ENCODE measurements around the gene ARFIP1. TPM values are rescaled to one million over a fixed set of nuclear protein-coding genes. Genes with fewer than 3 reads are reported as not detected.
"Not testable (repeated sequence)": the region's sequence is repeated elsewhere in the genome, so short reads cannot be mapped to it uniquely, and the experiment has no call there.

ARFIP1 gene
- total RNA-seq, 3 donors from 2014 or later = 41.9 to 81.4 (median 50.1) TPM

DNA sequence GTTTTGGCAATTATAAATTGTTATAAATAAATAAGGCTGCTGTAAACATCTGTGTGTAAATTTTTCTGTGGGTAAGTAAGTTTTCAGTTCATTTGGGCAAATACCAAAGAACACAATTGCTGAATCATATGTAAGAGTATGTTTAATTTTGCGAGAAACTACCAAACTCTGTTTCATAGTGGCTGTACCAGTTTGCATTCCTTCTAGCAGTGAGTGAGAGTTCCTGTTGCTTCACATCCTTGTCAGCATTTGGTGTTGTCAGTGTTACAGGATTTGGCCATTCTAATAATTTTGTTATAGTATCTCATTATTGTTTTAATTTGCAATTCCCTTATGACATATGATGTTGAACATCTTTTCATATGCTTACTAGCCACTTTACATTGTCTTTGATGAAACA lies 48.4 kb downstream of the ARFIP1 start:
- Histone ChIP-seq H3K9me3 (no peaks in the 10 kb centered on the region), H3K36me3 (ENCODE audit: low read depth) (no peaks in the 10 kb centered on the region), H3K4me1 (ENCODE audit: low read depth) (no peaks in the 10 kb centered on the region), H3K4me3 (no peak overlapping the region)
- ATAC-seq = no peak
- no peak for TF ChIP-seq CTCF (IDR thresholded peaks at IDR 0.05)
- intact Hi-C loops (cut with DNase I, micrococcal nuclease) = no loop called here
- DNase-seq = no peak

DNA sequence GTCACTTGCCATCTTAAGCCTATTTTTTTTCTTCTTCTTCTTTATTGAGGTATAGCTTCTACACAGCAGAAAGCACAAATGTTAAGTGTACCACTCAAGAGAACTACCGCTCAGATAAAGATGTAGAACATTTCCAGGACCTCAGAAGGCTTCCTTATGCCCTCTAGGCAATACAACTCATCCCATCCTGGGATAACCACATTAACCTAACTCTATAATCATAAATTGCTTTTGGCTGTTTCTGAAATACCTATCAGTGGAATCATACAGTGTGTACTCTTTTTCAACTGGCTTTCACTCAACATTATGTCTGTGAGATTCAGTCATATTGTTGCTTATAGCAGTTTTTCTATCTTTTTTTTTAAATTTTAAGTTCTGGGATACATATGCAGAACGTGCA lies 51.7 kb downstream of the ARFIP1 start:
- ATAC-seq (no peak), DNase-seq (no peak)
- no peak for TF ChIP-seq CTCF (IDR thresholded peaks at IDR 0.05)
- intact Hi-C loops (cut with DNase I, micrococcal nuclease) = no loop called here
- Histone ChIP-seq H3K4me1 (ENCODE audit: low read depth) (no peaks in the 10 kb centered on the region), H3K36me3 (ENCODE audit: low read depth) (no peaks in the 10 kb centered on the region), H3K4me3 (no peak overlapping the region), H3K9me3 (no peaks in the 10 kb centered on the region)

- H3K4me3 ChIP-seq = no peak overlapping the region
- DNase-seq = no peak
- no peak for TF ChIP-seq CTCF (IDR thresholded peaks at IDR 0.05)
- intact Hi-C loops (cut with DNase I, micrococcal nuclease) = no loop called here
- H3K36me3 ChIP-seq (ENCODE audit: low read depth) = no peaks in the 10 kb centered on the region
- ATAC-seq = no peak
- peaks cover 7% of the 10 kb centered on the region for H3K9me3 ChIP-seq
- no peaks in the 10 kb centered on the region for H3K4me1 ChIP-seq (ENCODE audit: low read depth)
Observed at GRCh38 chr4:152836936-152837335, 57.2 kb downstream of the ARFIP1 start.

DNA sequence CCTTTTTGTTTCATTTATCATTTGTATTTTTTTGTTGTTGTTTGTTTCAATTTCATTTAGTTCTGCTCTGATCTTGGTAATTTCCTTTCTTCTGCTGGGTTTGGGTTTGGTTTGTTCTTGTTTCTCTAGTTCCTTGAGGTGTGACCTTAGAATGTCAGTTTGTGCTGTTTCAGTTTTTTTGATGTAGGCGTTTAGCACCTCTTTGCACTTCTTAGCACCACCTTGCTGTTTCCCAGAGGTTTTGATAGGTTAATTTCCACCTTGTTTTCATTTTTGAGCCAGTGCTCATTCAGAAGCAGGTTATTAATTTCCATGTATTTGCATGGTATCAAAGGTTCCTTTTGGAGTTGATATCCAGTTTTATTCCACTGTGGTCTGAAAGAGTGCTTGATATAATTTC lies 60.0 kb downstream of the ARFIP1 start:
- intact Hi-C loops (cut with DNase I, micrococcal nuclease) = loop anchor here (10.0 kb wide), 2 partner anchors 245 to 285 kb away; no protein-coding TSS in a partner anchor
- not testable (repeated sequence) for H3K9me3 ChIP-seq; H3K36me3 ChIP-seq (ENCODE audit: low read depth); ATAC-seq; DNase-seq; H3K4me1 ChIP-seq (ENCODE audit: low read depth); H3K4me3 ChIP-seq

- ATAC-seq (peak; percentile 91), DNase-seq (peak; percentile 48 to 65 (median 60))
- Histone ChIP-seq H3K4me3 (no peak overlapping the region), H3K4me1 (ENCODE audit: low read depth) (no peaks in the 10 kb centered on the region), H3K9me3 (peaks cover 7% of the 10 kb centered on the region), H3K36me3 (ENCODE audit: low read depth) (no peaks in the 10 kb centered on the region)
- intact Hi-C loops (cut with DNase I, micrococcal nuclease) = loop anchor here (10.0 kb wide), 2 partner anchors 241 to 281 kb away; no protein-coding TSS in a partner anchor
- no peak for TF ChIP-seq CTCF (IDR thresholded peaks at IDR 0.05)
Observed at GRCh38 chr4:152843481-152844090, 63.8 kb downstream of the ARFIP1 start.

DNA sequence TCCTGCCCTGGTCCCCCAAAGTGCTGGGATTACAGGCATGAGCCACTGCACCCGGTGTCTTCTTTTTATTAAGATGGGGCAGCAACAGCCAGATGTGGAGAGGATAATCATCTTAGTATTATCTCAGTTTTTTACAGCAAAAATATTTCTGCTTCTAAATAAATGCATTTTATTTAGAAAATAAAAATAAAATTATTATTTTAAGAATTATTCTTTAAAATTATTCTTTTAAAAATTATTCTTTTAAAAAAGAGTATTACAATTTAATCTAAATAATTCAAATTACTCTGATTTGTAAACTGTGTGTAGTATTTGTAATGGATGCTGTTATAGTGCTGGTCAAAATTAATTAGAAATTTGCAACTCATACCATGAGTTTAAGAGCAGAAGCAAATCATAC lies 67.6 kb downstream of the ARFIP1 start:
- H3K9me3 ChIP-seq = no peaks in the 10 kb centered on the region
- no peak overlapping the region for H3K4me3 ChIP-seq
- DNase-seq = no peak
- TF ChIP-seq CTCF (IDR thresholded peaks at IDR 0.05) = no peak
- no peak for ATAC-seq
- intact Hi-C loops (cut with DNase I, micrococcal nuclease) = loop anchor here (10.0 kb wide), 2 partner anchors 237 to 277 kb away; no protein-coding TSS in a partner anchor
- no peaks in the 10 kb centered on the region for H3K4me1 ChIP-seq (ENCODE audit: low read depth)
- no peaks in the 10 kb centered on the region for H3K36me3 ChIP-seq (ENCODE audit: low read depth)
